SH-SY5Y (cell line): ENCODE results near the gene RNASE1.

ENCODE experiments used
- GATA2 ChIP-seq: IDR thresholded peaks from 2 replicates; pipeline ENCODE4 v1.6.1; 2011; ENCODE audit warnings: mild to moderate bottlenecking, low read depth, low read length
- GATA3 ChIP-seq: IDR thresholded peaks from 2 replicates; pipeline ENCODE4 v1.6.1; 2011; ENCODE audit warnings: low read depth, mild to moderate bottlenecking, low read length, moderate library complexity

GRCh38 chr14:20799892-20800544, 2.6 kb downstream of the RNASE1 start:
- TF ChIP-seq GATA2 (no peak), GATA3 (no peak)
